ENCODE data around the gene CD8B2. TPM values are rescaled to one million over a fixed set of nuclear protein-coding genes. Genes with fewer than 3 reads are reported as not detected.
"Not testable (repeated sequence)": the region's sequence is repeated elsewhere in the genome, so short reads cannot be mapped to it uniquely, and the experiment has no call there.

Gene CD8B2
- total and polyA plus RNA-seq, 2 experiments from 2014 or later: not detected

DNA sequence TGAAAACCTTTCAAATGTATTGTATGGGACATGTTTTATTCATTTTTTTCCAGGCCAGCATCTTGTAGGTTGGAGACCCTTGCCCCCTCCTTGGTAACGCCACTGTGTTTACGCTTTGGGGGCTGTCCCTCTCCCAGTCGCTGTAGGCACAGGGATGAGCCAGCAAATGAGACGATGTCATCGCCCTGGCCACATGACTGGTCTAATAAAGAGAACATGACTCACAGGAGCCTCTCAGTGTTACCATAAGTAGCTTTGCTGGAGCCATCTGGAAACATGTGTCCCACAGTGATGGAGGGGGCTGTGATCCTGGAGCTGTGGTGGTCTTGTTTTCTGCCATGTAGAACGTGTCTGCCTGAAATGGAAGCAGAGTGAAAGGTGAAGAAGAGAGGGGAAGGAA lies 78.9 kb downstream of the CD8B2 start:
- H3K27ac ChIP-seq: no peak overlapping the region
- no peaks in the 10 kb centered on the region for H3K27me3 ChIP-seq
- no peaks in the 10 kb centered on the region for H3K9me3 ChIP-seq (ENCODE audit: low read depth)
- no peak for DNase-seq (ENCODE audit: low read depth in 1 of 2, low spot score in 1 of 2)
- H3K36me3 ChIP-seq: no peaks in the 10 kb centered on the region
- H3K4me3 ChIP-seq: no peak overlapping the region
- no peak for TF ChIP-seq CTCF (IDR thresholded peaks at IDR 0.05; ENCODE audit: low read depth, low read length)
- no peaks in the 10 kb centered on the region for H3K4me1 ChIP-seq (ENCODE audit: low read depth)

DNA sequence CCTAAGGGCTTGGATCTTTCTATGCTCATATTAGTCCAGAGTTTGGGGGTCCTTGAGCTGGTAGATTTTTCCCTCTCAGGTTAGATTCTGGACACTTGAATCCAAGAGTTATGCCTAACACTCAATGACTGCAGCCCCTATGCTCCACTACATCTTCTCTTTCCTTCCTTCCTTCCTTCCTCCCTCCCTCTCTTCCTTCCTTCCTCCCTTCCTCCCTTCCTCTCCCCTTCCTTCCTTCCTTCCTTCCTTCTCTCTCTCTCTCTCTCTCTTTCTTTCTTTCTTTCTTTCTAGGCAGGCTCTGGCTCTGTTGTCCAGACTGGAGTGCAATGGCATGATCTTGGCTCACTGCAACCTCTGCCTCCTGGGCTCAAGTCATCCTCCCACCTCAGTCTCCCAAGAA lies 79.3 kb downstream of the CD8B2 start:
- H3K27ac ChIP-seq: not testable (repeated sequence)

DNA sequence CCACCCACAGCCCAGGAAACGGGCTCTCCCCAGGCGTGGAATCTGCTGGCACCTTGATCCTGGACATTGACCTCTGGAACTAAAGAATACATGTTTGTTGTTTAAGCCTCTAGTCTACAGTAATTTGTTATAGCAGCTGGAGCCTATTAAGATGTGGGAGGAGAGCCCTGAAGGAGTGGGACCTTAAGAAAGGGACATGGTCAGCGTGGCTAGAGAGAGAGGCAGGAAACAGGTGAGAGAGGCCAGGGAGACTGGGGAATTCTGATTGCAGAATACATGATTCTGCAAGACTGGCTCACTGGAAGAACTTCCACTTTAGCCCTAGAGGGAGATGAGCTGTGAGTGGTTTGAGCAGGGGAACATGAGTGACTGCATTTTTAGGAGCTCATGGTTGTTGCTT lies 83.2 kb downstream of the CD8B2 start:
- Histone ChIP-seq H3K4me1 (ENCODE audit: low read depth) (no peaks in the 10 kb centered on the region), H3K36me3 (no peaks in the 10 kb centered on the region), H3K27ac (no peak overlapping the region), H3K4me3 (no peak overlapping the region), H3K9me3 (ENCODE audit: low read depth) (no peaks in the 10 kb centered on the region), H3K27me3 (no peaks in the 10 kb centered on the region)
- no peak for DNase-seq (ENCODE audit: low read depth in 1 of 2, low spot score in 1 of 2)
- no peak for TF ChIP-seq CTCF (IDR thresholded peaks at IDR 0.05; ENCODE audit: low read depth, low read length)

More for the DNA sequence above, 79.3 kb downstream of the CD8B2 start:
- not testable (repeated sequence) for H3K36me3 ChIP-seq; H3K4me1 ChIP-seq (ENCODE audit: low read depth); H3K9me3 ChIP-seq (ENCODE audit: low read depth); DNase-seq (ENCODE audit: low read depth in 1 of 2, low spot score in 1 of 2); H3K27me3 ChIP-seq; H3K4me3 ChIP-seq

Other genes with a start within 250 kb of the CD8B2 start
- 0.25 and 0.45 TPM in 2 replicates for gene RGPD3, start 19.0 kb upstream of the CD8B2 start, total RNA-seq
- 0.05 and 0.14 TPM in 2 replicates for gene RGPD3, start 19.0 kb upstream of the CD8B2 start, polyA plus RNA-seq

Data from cardiac muscle cell (in vitro differentiated cells and primary cell).